HCT116 (cell line): ENCODE results near the gene TEK. TPM values are rescaled to one million over a fixed set of nuclear protein-coding genes. Genes with fewer than 3 reads are reported as not detected.

Source experiments
- ATAC-seq: fragments of 200-7000 bp; cut with Tn5 transposase; 2 replicates; pipeline ENCODE4 v1.9.1; 2020; ENCODE audit warnings: mild to moderate bottlenecking, moderate library complexity
- BruUV-seq: library from RNA; stranded (reverse); fragments of 400-500 nt; replicated peaks from 2 replicates; lab custom pipeline; 2021; lab: Mats Ljungman, UMichigan
- CTCF ChIA-PET: fragments of 300-600 bp; sonication (Branson Sonifier 250); formaldehyde crosslinking; loops from one replicate; lab custom pipeline; 2021; ENCODE audit warnings: antibody characterized with exemption; lab: Charles Lee
- POLR2A ChIA-PET: fragments of 300-600, 350-600 bp; sonication (Branson Sonifier 250); formaldehyde crosslinking; loops from one replicate; lab custom pipeline; 2021; ENCODE audit warnings: antibody characterized with exemption; lab: Charles Lee
- RAD21 ChIA-PET, 2 experiments: fragments of 300-600 bp; sonication (Branson Sonifier 250); formaldehyde crosslinking; loops; one replicate each; lab custom pipeline; 2023; ENCODE audit warnings: low total read pairs in 2 of 2; ENCODE audit not compliant: uncharacterized antibody in 2 of 2, unreplicated experiment in 2 of 2, low non-redundant PET in 1 of 2; lab: Charles Lee
- DNase-seq: peaks from one replicate; pipeline ENCODE4 v3.0.0-alpha.2; 2010; ENCODE audit warnings: low read depth, low spot score
- H2AFZ ChIP-seq: fragments of 200-600 bp; shearing (Covaris generic), sonication (generic); 2 replicates; pipeline ENCODE4 v1.6.1; 2017; ENCODE audit warnings: low read depth, mixed run types, mixed read lengths, antibody characterized with exemption, low read length; ENCODE audit not compliant: poor library complexity, severe bottlenecking
- H3K27ac ChIP-seq: 2 replicates; pipeline ENCODE4 v1.5.1; 2012; ENCODE audit warnings: low read depth, low read length
- H3K27me3 ChIP-seq: fragments of 200-600 bp; sonication (generic); 2 replicates; pipeline ENCODE4 v1.6.1; 2016; ENCODE audit warnings: mixed run types, low read length, mixed read lengths; ENCODE audit not compliant: insufficient read depth
- H3K36me3 ChIP-seq, 2 experiments: fragments of 200-500 bp in 1 of 2; fragments of 200-600 bp in 1 of 2; sonication (Bioruptor generic) in 1 of 2; sonication (generic) in 1 of 2; 2 replicates each; pipeline versions ENCODE4 v1.5.1 to v1.6.1; 2014 to 2016; ENCODE audit warnings: low read length in 2 of 2, inconsistent platforms in 1 of 2, mixed read lengths in 1 of 2, mixed run types in 1 of 2; ENCODE audit not compliant: insufficient read depth in 2 of 2, control insufficient read depth in 1 of 2
- H3K4me1 ChIP-seq, 2 experiments: fragments of 200-600 bp in 1 of 2; sonication (generic) in 1 of 2; 2 replicates each; pipeline versions ENCODE4 v1.5.1 to v1.6.1; 2012 to 2017; ENCODE audit warnings: low read length in 2 of 2, inconsistent platforms in 1 of 2, mild to moderate bottlenecking in 1 of 2, mixed read lengths in 1 of 2, mixed run types in 1 of 2, moderate library complexity in 1 of 2; ENCODE audit not compliant: insufficient read depth in 2 of 2, control insufficient read depth in 1 of 2
- H3K4me2 ChIP-seq: fragments of 200-600 bp; sonication (generic); 2 replicates; pipeline ENCODE4 v1.6.1; 2017; ENCODE audit warnings: mixed run types, low read length, mixed read lengths
- H3K4me3 ChIP-seq, 2 experiments: fragments of 200-600 bp in 1 of 2; sonication (generic) in 1 of 2; replicated peaks in 1 of 2; 2 replicates each; pipeline ENCODE4 v1.5.1; 2011 to 2016; ENCODE audit warnings: low read length in 2 of 2, control low read depth in 1 of 2, low read depth in 1 of 2, mild to moderate bottlenecking in 1 of 2, mixed read lengths in 1 of 2, mixed run types in 1 of 2
- H3K79me2 ChIP-seq: fragments of 200-600 bp; sonication (generic); 2 replicates; pipeline ENCODE4 v1.6.1; 2017; ENCODE audit warnings: mild to moderate bottlenecking, mixed run types, low read length, moderate library complexity, mixed read lengths; ENCODE audit not compliant: insufficient read depth
- H3K9ac ChIP-seq: fragments of 200-600 bp; sonication (generic); 2 replicates; pipeline ENCODE4 v1.6.1; 2016; ENCODE audit warnings: low read length, mixed read lengths
- H3K9me2 ChIP-seq: fragments of 200-600 bp; sonication (generic), shearing (Covaris generic); 2 replicates; pipeline ENCODE4 v1.6.1; 2017; ENCODE audit warnings: mixed run types, mild to moderate bottlenecking, moderate library complexity; ENCODE audit not compliant: insufficient read depth
- H3K9me3 ChIP-seq, 2 experiments: fragments of 200-500 bp in 1 of 2; fragments of 200-600 bp in 1 of 2; sonication (Bioruptor generic) in 1 of 2; sonication (generic) in 1 of 2; 2 replicates each; pipeline ENCODE4 v1.6.1; 2014 to 2017; ENCODE audit warnings: low read length in 2 of 2, mixed read lengths in 2 of 2, inconsistent platforms in 1 of 2, low read depth in 1 of 2, mild to moderate bottlenecking in 1 of 2, mixed run types in 1 of 2, moderate library complexity in 1 of 2; ENCODE audit not compliant: control insufficient read depth in 1 of 2, insufficient read depth in 1 of 2
- H4K20me1 ChIP-seq: fragments of 200-600 bp; sonication (generic), shearing (Covaris generic); 2 replicates; pipeline ENCODE4 v1.6.1; 2017; ENCODE audit warnings: mixed run types, mild to moderate bottlenecking, moderate library complexity; ENCODE audit not compliant: insufficient read depth
- CBX3 ChIP-seq: IDR thresholded peaks from 2 replicates; pipeline ENCODE4 v1.6.1; 2012; ENCODE audit warnings: low read depth
- CEBPB ChIP-seq: IDR thresholded peaks from 2 replicates; pipeline ENCODE4 v1.6.1; 2012; ENCODE audit warnings: low read depth
- CTCF ChIP-seq, 3 experiments: fragments of 200-600 bp in 1 of 3; sonication (generic) in 1 of 3; IDR thresholded peaks in 2 of 3; conservative IDR thresholded peaks in 1 of 3; 2 replicates each; pipeline ENCODE4 v1.5.1; 2012 to 2017; ENCODE audit warnings: low read depth in 2 of 3, low read length in 2 of 3, antibody characterized with exemption in 1 of 3, borderline replicate concordance in 1 of 3, control low read depth in 1 of 3, mild to moderate bottlenecking in 1 of 3, mixed read lengths in 1 of 3, mixed run types in 1 of 3, moderate library complexity in 1 of 3; ENCODE audit not compliant: insufficient read depth in 1 of 3
- EZH2 ChIP-seq: fragments of 200-600 bp; sonication (generic); IDR thresholded peaks from 2 replicates; pipeline ENCODE4 v1.6.1; 2017; ENCODE audit warnings: antibody characterized with exemption, mixed run types
- EZH2phosphoT487 ChIP-seq: fragments of 200-600 bp; IDR thresholded peaks from 2 replicates; pipeline ENCODE4 v1.6.1; 2018; ENCODE audit warnings: antibody characterized with exemption, borderline replicate concordance
- JUND ChIP-seq: IDR thresholded peaks from 2 replicates; pipeline ENCODE4 v1.6.1; 2012
- MAX ChIP-seq: IDR thresholded peaks from 2 replicates; pipeline ENCODE4 v1.6.1; 2012
- POLR2A ChIP-seq: IDR thresholded peaks from 2 replicates; pipeline ENCODE4 v1.7.0; 2011; ENCODE audit warnings: borderline replicate concordance; ENCODE audit not compliant: insufficient read depth, insufficient read length; ENCODE audit errors: extremely low read depth
- RAD21 ChIP-seq: IDR thresholded peaks from 2 replicates; pipeline ENCODE4 v1.6.1; 2012; ENCODE audit warnings: low read depth, mild to moderate bottlenecking
- REST ChIP-seq: IDR thresholded peaks from 2 replicates; pipeline ENCODE4 v1.6.1; 2012; ENCODE audit warnings: low read depth
- TCF7L2 ChIP-seq: IDR thresholded peaks from 2 replicates; pipeline ENCODE4 v1.7.0; 2011; ENCODE audit warnings: borderline replicate concordance, inconsistent platforms; ENCODE audit not compliant: insufficient read depth, insufficient read length; ENCODE audit errors: extremely low read depth
- YY1 ChIP-seq: IDR thresholded peaks from 2 replicates; pipeline ENCODE4 v1.6.1; 2011; ENCODE audit warnings: low read length, low read depth, moderate library complexity, mild to moderate bottlenecking; ENCODE audit not compliant: insufficient replicate concordance; ENCODE audit errors: extremely low read depth
- ZFX ChIP-seq: fragments of 450-650 bp; IDR thresholded peaks from 2 replicates; pipeline ENCODE4 v1.6.1; 2017
- intact Hi-C: fragments of 100-400 bp; cut with micrococcal nuclease; formaldehyde crosslinking; loops from 2 replicates; pipeline ENCODE4 v1.10.0; 2022
- total RNA-seq: library from RNA; stranded (reverse); gene quantifications from one replicate; pipeline ENCODE4 v1.2.1, GENCODE V29; 2021; ENCODE audit not compliant: unreplicated experiment
- TF ChIP-seq, protein P1 (sequence below): IDR thresholded peaks from 2 replicates; pipeline ENCODE4 v1.6.1; 2012

The TEK gene
- total RNA-seq, 1 experiment from 2014 or later, result 0.15 TPM

DNA sequence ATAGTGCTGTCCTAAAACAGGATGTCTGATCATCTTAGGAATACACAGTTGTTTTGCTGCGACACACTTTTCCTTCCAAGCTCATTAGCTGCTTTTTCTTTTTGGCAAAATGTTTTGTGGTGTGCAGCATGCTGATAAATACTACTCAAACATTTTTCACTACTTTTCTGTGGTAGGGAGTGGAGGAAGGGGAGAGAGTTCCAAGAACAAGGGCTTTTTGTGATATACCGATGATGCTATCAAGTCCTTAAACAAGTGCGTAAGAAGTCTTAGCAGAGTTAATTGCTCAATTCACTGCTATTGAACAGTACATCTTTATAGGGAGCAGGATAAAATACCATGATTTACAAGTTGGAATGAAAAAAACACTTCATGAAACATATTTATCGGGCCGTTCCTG, 23.6 kb upstream of the TEK start:
- no peaks in the 10 kb centered on the region for H3K79me2 ChIP-seq
- ATAC-seq (no peak), DNase-seq (no peak)
- no peaks in the 10 kb centered on the region for H3K9me2 ChIP-seq
- ChIA-PET CTCF (no interaction called here), POLR2A (no interaction called here), RAD21 (no interaction called here)
- H4K20me1 ChIP-seq, result no peaks in the 10 kb centered on the region
- H3K9me3 ChIP-seq, result no peaks in the 10 kb centered on the region
- H2AFZ ChIP-seq, result no peak overlapping the region
- no TSS peak for BruUV-seq
- H3K27me3 ChIP-seq, result no peaks in the 10 kb centered on the region
- H3K9ac ChIP-seq, result no peak overlapping the region
- no peaks in the 10 kb centered on the region for H3K36me3 ChIP-seq
- H3K4me2 ChIP-seq, result no peak overlapping the region
- no peak overlapping the region for H3K27ac ChIP-seq
- intact Hi-C loops, result no loop called here
- H3K4me3 ChIP-seq, result no peak overlapping the region
- TF ChIP-seq YY1, result no peak
- no peak for TF ChIP-seq EZH2phosphoT487
- no peak for TF ChIP-seq TCF7L2
- TF ChIP-seq ZFX, result no peak
- TF ChIP-seq CEBPB, result no peak
- no peak for TF ChIP-seq POLR2A
- TF ChIP-seq CBX3, result no peak
- no peaks in the 10 kb centered on the region for H3K4me1 ChIP-seq

DNA sequence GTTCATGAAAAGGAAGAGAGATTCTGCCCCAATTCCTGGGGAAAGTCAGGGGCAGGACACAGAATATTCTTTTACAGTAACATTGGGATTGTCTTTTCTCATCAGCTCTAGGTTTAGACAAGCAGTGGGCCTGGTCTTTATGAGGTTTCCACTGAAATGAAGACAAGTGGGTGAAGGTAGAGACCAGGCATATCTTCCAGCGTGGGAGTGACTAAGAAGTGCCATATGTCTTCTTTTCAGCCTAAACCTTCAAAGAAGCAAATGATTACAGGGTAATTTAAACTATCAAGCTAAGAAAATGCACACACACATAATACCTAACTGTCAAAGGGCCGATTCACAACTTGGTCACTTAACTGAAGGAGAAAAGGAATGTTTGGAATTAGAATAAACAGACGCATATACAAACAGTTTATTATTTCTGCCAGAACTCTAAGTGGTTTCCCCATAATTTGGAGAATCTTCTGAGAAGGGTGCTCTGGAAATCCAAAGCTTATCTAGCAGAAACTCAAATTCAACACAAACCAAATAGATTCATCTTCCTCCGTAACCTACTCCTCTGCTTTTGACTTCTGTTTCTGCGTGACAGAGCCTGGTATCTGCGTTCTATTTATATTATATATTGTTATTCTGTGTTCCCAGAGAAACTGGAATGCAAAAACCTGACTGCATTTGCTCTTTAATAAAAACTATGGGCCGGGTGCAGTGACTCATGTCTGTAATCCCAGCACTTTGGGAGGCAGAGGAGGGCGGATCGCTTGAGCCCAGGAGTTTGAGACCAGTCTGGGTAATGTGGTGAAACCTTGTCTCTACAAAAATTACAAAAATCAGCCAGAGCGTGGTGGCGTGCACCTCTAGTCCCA, 22.0 kb upstream of the TEK start:
- H3K9me2 ChIP-seq, result no peaks in the 10 kb centered on the region
- DNase-seq, result no peak
- H3K27ac ChIP-seq, result no peak overlapping the region
- no peak overlapping the region for H3K4me2 ChIP-seq
- ChIA-PET CTCF (no interaction called here), RAD21 (no interaction called here), POLR2A (no interaction called here)
- no peak overlapping the region for H3K9ac ChIP-seq
- H3K36me3 ChIP-seq, result no peaks in the 10 kb centered on the region
- no peak for ATAC-seq
- H4K20me1 ChIP-seq, result no peaks in the 10 kb centered on the region
- H3K27me3 ChIP-seq, result no peaks in the 10 kb centered on the region
- H3K79me2 ChIP-seq, result no peaks in the 10 kb centered on the region
- intact Hi-C loops, result no loop called here
- no peak overlapping the region for H3K4me3 ChIP-seq
- no peaks in the 10 kb centered on the region for H3K4me1 ChIP-seq
- H2AFZ ChIP-seq, result no peak overlapping the region
- H3K9me3 ChIP-seq, result no peaks in the 10 kb centered on the region
- BruUV-seq, result no TSS peak
- no peak for TF ChIP-seq EZH2
- TF ChIP-seq, protein P1, sequence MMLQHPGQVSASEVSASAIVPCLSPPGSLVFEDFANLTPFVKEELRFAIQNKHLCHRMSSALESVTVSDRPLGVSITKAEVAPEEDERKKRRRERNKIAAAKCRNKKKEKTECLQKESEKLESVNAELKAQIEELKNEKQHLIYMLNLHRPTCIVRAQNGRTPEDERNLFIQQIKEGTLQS, result no peak
- TF ChIP-seq RAD21, result no peak
- no peak for TF ChIP-seq CTCF (IDR thresholded peaks at IDR 0.05 in 2 of 3, conservative IDR thresholded peaks at IDR 0.05 in 1 of 3; ENCODE audit: borderline replicate concordance in 1 of 3, insufficient read depth in 1 of 3, low read depth in 2 of 3, low read length in 2 of 3)
- no peak for TF ChIP-seq JUND
- TF ChIP-seq CBX3, result no peak
- TF ChIP-seq ZFX, result no peak
- no peak for TF ChIP-seq MAX
- TF ChIP-seq TCF7L2, result no peak
- no peak for TF ChIP-seq REST
